B cell (primary cell): Measurements from ENCODE around the gene GNB2.

Experiments used
- EZH2 ChIP-seq: IDR thresholded peaks from 2 replicates; pipeline ENCODE4 v1.6.1; 2012; ENCODE audit warnings: borderline replicate concordance, low read depth, mild to moderate bottlenecking, moderate library complexity, low read length; ENCODE audit not compliant: insufficient read depth, poor library complexity, severe bottlenecking
- TF ChIP-seq, protein P1 (sequence below): fragments of 200-600 bp; IDR thresholded peaks from one replicate; pipeline ENCODE4 v1.8.0; 2022; ENCODE audit warnings: antibody characterized with exemption, mild to moderate bottlenecking

DNA sequence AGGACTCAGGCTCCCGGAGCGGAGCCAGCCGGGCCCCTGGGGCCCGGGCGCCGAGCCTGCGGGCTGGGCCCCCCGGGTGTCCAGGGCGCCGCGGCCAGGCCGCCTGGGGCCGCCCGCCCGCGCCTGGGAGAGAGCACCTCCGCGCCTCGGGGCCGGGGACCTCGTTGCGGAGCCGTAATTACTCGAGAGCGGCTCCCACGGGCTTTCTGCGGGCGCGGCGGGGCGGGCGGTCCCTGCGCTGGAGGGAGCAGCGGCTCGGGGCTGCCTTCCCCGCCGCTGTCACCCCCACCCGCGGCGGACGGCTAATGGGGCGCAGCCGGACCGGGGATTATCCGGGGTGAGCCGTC lies 1.5 kb downstream of the GNB2 start:
- TF ChIP-seq, protein P1, sequence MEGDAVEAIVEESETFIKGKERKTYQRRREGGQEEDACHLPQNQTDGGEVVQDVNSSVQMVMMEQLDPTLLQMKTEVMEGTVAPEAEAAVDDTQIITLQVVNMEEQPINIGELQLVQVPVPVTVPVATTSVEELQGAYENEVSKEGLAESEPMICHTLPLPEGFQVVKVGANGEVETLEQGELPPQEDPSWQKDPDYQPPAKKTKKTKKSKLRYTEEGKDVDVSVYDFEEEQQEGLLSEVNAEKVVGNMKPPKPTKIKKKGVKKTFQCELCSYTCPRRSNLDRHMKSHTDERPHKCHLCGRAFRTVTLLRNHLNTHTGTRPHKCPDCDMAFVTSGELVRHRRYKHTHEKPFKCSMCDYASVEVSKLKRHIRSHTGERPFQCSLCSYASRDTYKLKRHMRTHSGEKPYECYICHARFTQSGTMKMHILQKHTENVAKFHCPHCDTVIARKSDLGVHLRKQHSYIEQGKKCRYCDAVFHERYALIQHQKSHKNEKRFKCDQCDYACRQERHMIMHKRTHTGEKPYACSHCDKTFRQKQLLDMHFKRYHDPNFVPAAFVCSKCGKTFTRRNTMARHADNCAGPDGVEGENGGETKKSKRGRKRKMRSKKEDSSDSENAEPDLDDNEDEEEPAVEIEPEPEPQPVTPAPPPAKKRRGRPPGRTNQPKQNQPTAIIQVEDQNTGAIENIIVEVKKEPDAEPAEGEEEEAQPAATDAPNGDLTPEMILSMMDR = no peak
- no peak for TF ChIP-seq EZH2
